Testis (tissue), 3 donors: ENCODE results near the gene DHX40. TPM values are rescaled to one million over a fixed set of nuclear protein-coding genes. Genes with fewer than 3 reads are reported as not detected.

Experiments
- DNase-seq: peaks from one replicate; pipeline ENCODE4 v3.0.0-alpha.2; 2019
- H3K27ac ChIP-seq, 2 donors: fragments of 200-600 bp; sonication (generic); one replicate each; pipeline ENCODE4 v1.5.1; 2019
- H3K27me3 ChIP-seq: fragments of 200-600 bp; sonication (generic); one replicate; pipeline ENCODE4 v1.5.1; 2019
- H3K36me3 ChIP-seq: fragments of 200-600 bp; sonication (generic); one replicate; pipeline ENCODE4 v1.5.1; 2017; ENCODE audit warnings: low read depth; ENCODE audit errors: missing control alignments
- H3K4me1 ChIP-seq: fragments of 200-600 bp; sonication (generic); one replicate; pipeline ENCODE4 v1.5.1; 2019
- H3K4me3 ChIP-seq, 2 donors: fragments of 200-600 bp; sonication (generic); one replicate each; pipeline ENCODE4 v1.5.1; 2017 to 2019
- H3K9me3 ChIP-seq: fragments of 200-600 bp; sonication (generic); one replicate; pipeline ENCODE4 v1.5.1; 2017
- POLR2A ChIP-seq: fragments of 450-650 bp; IDR thresholded peaks from one replicate; pipeline ENCODE4 v1.6.1; 2017; ENCODE audit warnings: antibody characterized with exemption, mild to moderate bottlenecking, moderate library complexity
- WGBS, 2 donors: methylation state at CpG; one replicate each; pipeline ENCODE4 v1.1.5; 2018; 5-methylcytosine and 5-hydroxymethylcytosine counted together
- intact Hi-C: fragments of 100-400 bp; cut with DNase I; formaldehyde crosslinking; loops from one replicate; pipeline ENCODE4 v1.15.1; 2023; ENCODE audit warnings: low total_unique reads
- polyA plus RNA-seq: library from polyadenylated mRNA; stranded (reverse); fragments of 350-450 nt; fragmentation: Illumina TruSeq; extraction: RNeasy Lipid Tissue Mini Kit (QIAGEN cat#74804); gene quantifications from one replicate; pipeline ENCODE4 v1.2.3, GENCODE V29; 2014; ENCODE audit warnings: low read depth, low replicate concordance; ENCODE audit not compliant: insufficient read depth
- total RNA-seq, 2 donors: library from RNA; depleted of rRNA; stranded (reverse); fragments of >200 nt; gene quantifications; one replicate each; pipeline ENCODE4 v1.2.3, GENCODE V29; 2016
- TF ChIP-seq, protein P1 (sequence below), 3 experiments: fragments of 450-650 bp in 2 of 3; fragments of 200-600 bp in 1 of 3; sonication (generic) in 1 of 3; IDR thresholded peaks; one replicate each; pipeline ENCODE4 v1.5.1; 2016 to 2019; ENCODE audit warnings: antibody characterized with exemption in 3 of 3, mild to moderate bottlenecking in 2 of 3, moderate library complexity in 1 of 3

The DHX40 gene
- total and polyA plus RNA-seq, 3 donors from 2014 or later, result 53.2 to 71.9 (median 60.8) TPM

GRCh38 chr17:59631276-59631675 is 65.9 kb downstream of the DHX40 start:
- Histone ChIP-seq H3K27me3 (no peaks in the 10 kb centered on the region), H3K36me3 (no peaks in the 10 kb centered on the region), H3K4me1 (peaks cover 33% of the 10 kb centered on the region), H3K27ac (no peak overlapping the region), H3K9me3 (no peaks in the 10 kb centered on the region), H3K4me3 (no peak overlapping the region)
- no peak for DNase-seq
- no peak for TF ChIP-seq POLR2A
- intact Hi-C loops, result no loop called here
- 66 to 79% methylated on average over 1 of the region's 1 CpG for WGBS, 2 donors

- WGBS, 2 donors, result 88 to 99% methylated on average over 6 of the region's 6 CpGs
- Histone ChIP-seq H3K9me3 (no peaks in the 10 kb centered on the region), H3K27ac (no peak overlapping the region), H3K36me3 (no peaks in the 10 kb centered on the region), H3K4me3 (no peak overlapping the region), H3K4me1 (peaks cover 22% of the 10 kb centered on the region), H3K27me3 (no peaks in the 10 kb centered on the region)
- DNase-seq, result no peak
- no peak for TF ChIP-seq POLR2A
- TF ChIP-seq, protein P1, sequence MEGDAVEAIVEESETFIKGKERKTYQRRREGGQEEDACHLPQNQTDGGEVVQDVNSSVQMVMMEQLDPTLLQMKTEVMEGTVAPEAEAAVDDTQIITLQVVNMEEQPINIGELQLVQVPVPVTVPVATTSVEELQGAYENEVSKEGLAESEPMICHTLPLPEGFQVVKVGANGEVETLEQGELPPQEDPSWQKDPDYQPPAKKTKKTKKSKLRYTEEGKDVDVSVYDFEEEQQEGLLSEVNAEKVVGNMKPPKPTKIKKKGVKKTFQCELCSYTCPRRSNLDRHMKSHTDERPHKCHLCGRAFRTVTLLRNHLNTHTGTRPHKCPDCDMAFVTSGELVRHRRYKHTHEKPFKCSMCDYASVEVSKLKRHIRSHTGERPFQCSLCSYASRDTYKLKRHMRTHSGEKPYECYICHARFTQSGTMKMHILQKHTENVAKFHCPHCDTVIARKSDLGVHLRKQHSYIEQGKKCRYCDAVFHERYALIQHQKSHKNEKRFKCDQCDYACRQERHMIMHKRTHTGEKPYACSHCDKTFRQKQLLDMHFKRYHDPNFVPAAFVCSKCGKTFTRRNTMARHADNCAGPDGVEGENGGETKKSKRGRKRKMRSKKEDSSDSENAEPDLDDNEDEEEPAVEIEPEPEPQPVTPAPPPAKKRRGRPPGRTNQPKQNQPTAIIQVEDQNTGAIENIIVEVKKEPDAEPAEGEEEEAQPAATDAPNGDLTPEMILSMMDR (IDR thresholded peaks at IDR 0.05), result no peak
- intact Hi-C loops, result no loop called here
Measured at GRCh38 chr17:59632398-59632797, 67.0 kb downstream of the DHX40 start.

GRCh38 chr17:59633658-59634359 is 68.4 kb downstream of the DHX40 start:
- 82 to 83% methylated on average over 5 of the region's 5 CpGs for WGBS, 2 donors
- H3K27ac ChIP-seq, result peak overlapping the region in 1 of 2 donors; percentile 32
- TF ChIP-seq POLR2A, result no peak
- TF ChIP-seq, protein P1 (IDR thresholded peaks at IDR 0.05), result no peak
- H3K27me3 ChIP-seq, result no peaks in the 10 kb centered on the region
- no peaks in the 10 kb centered on the region for H3K36me3 ChIP-seq
- intact Hi-C loops, result no loop called here
- no peaks in the 10 kb centered on the region for H3K9me3 ChIP-seq
- DNase-seq, result no peak
- no peak overlapping the region for H3K4me3 ChIP-seq
- H3K4me1 ChIP-seq, result peaks cover 18% of the 10 kb centered on the region

- DNase-seq, result no peak
- H3K36me3 ChIP-seq, result no peaks in the 10 kb centered on the region
- peaks cover 18% of the 10 kb centered on the region for H3K4me1 ChIP-seq
- TF ChIP-seq POLR2A, result no peak
- TF ChIP-seq, protein P1 (IDR thresholded peaks at IDR 0.05), result no peak
- WGBS, 2 donors, result 38 to 47% methylated on average over 3 of the region's 3 CpGs
- H3K4me3 ChIP-seq, result no peak overlapping the region
- H3K27me3 ChIP-seq, result no peaks in the 10 kb centered on the region
- peak overlapping the region in 1 of 2 donors; percentile 32 for H3K27ac ChIP-seq
- no peaks in the 10 kb centered on the region for H3K9me3 ChIP-seq
- intact Hi-C loops, result no loop called here
Measured at GRCh38 chr17:59634632-59635541, 69.5 kb downstream of the DHX40 start.

- TF ChIP-seq, protein P1 (IDR thresholded peaks at IDR 0.05), result no peak
- no peak for TF ChIP-seq POLR2A
- intact Hi-C loops, result no loop called here
- no peak for DNase-seq
- Histone ChIP-seq H3K4me3 (no peak overlapping the region), H3K27me3 (no peaks in the 10 kb centered on the region), H3K9me3 (no peaks in the 10 kb centered on the region), H3K27ac (no peak overlapping the region), H3K36me3 (no peaks in the 10 kb centered on the region), H3K4me1 (peaks cover 24% of the 10 kb centered on the region)
- 69 to 78% methylated on average over 1 of the region's 1 CpG for WGBS, 2 donors
Measured at GRCh38 chr17:59637611-59638310, 72.4 kb downstream of the DHX40 start.
